Measurements from ENCODE around the gene ADPRH.

- TF ChIP-seq POLR2A (IDR thresholded peaks at IDR 0.05) (no peak), POLR2AphosphoS5 (IDR thresholded peaks at IDR 0.05) (no peak), CTCF (IDR thresholded peaks at IDR 0.05) (no peak), EP300 (IDR thresholded peaks at IDR 0.05) (no peak)
These were observed 21.4 kb upstream of the ADPRH start for GRCh38 chr3:119557877-119558269.
